ENCODE measurements around the gene CADM4. TPM values are rescaled to one million over a fixed set of nuclear protein-coding genes. Genes with fewer than 3 reads are reported as not detected.

Gene CADM4
- total RNA-seq, 1 experiment from 2014 or later = 28.7 TPM

DNA sequence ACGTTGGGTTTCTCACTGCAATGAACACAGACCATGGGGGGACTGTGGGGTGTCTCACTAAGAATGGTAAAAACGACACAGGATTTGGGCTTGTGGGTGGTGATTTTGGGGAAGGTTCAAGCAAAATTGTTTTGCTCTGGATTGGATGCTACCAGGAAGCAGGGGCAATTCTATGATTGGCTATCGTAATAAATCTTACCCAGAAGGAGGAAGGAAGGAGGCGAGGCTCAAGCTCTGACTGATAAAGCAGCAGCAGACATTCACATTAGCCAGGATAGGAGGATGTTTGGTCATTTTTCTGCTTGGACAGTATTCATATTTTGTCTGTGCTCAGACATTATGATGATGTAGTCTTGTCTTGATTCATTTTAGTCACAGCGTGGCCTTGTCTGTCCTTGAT is 41.8 kb downstream of the CADM4 start:
- no TSS peak for BruUV-seq (replicated peaks)
- Histone ChIP-seq H4K20me1 (ENCODE audit: insufficient read depth) (no peaks in the 10 kb centered on the region), H3K79me2 (ENCODE audit: insufficient read depth, low read length) (peaks cover 55% of the 10 kb centered on the region), H3K4me3 (replicated peaks in 1 of 2; ENCODE audit: low read depth in 1 of 2, low read length in 2 of 2) (peak overlapping the region; percentile 71 to 92), H3K9me3 (ENCODE audit: control insufficient read depth in 1 of 2, insufficient read depth in 1 of 2, low read depth in 1 of 2, low read length in 2 of 2) (no peaks in the 10 kb centered on the region), H3K9ac (ENCODE audit: low read length) (peak overlapping the region; percentile 87), H3K36me3 (ENCODE audit: control insufficient read depth in 1 of 2, insufficient read depth in 2 of 2, low read length in 2 of 2) (peaks cover 11 to 27% of the 10 kb centered on the region in 2 experiments; a peak in 2 of 4 replicates), H3K27ac (ENCODE audit: low read depth, low read length) (peak overlapping the region; percentile 10; the same call in 1 of the 2 replicates), H3K9me2 (ENCODE audit: insufficient read depth) (no peaks in the 10 kb centered on the region), H3K4me1 (ENCODE audit: control insufficient read depth in 1 of 2, insufficient read depth in 2 of 2, low read length in 2 of 2) (peaks cover 9 to 25% of the 10 kb centered on the region in 2 experiments; a peak in 3 of 4 replicates), H2AFZ (ENCODE audit: low read depth, low read length, poor library complexity, severe bottlenecking) (no peak overlapping the region), H3K4me2 (ENCODE audit: low read length) (peak overlapping the region; percentile 95), H3K27me3 (ENCODE audit: insufficient read depth, low read length) (no peaks in the 10 kb centered on the region)
- ChIA-PET POLR2A (no interaction called here), RAD21 (ENCODE audit: low non-redundant PET in 1 of 2, low total read pairs in 2 of 2, uncharacterized antibody in 2 of 2, unreplicated experiment in 2 of 2) (no interaction called here), CTCF (no interaction called here)
- no peak for TF ChIP-seq ELF1 (IDR thresholded peaks at IDR 0.05; ENCODE audit: borderline replicate concordance, low read depth)
- no peak for TF ChIP-seq POLR2A (IDR thresholded peaks at IDR 0.05; ENCODE audit: borderline replicate concordance, extremely low read depth, insufficient read depth, insufficient read length)
- TF ChIP-seq SIN3A (IDR thresholded peaks at IDR 0.05; ENCODE audit: low read depth) = no peak
- TF ChIP-seq CEBPB (IDR thresholded peaks at IDR 0.05; ENCODE audit: low read depth) = no peak
- no peak for TF ChIP-seq CBX3 (IDR thresholded peaks at IDR 0.05; ENCODE audit: low read depth)
- intact Hi-C loops (cut with micrococcal nuclease) = loop anchor here (2.0 kb wide), 1 partner anchor 71 kb away; the partner anchor contains the start of gene ETHE1
- ATAC-seq = no peak
- no peak for DNase-seq (ENCODE audit: low read depth, low spot score)

DNA sequence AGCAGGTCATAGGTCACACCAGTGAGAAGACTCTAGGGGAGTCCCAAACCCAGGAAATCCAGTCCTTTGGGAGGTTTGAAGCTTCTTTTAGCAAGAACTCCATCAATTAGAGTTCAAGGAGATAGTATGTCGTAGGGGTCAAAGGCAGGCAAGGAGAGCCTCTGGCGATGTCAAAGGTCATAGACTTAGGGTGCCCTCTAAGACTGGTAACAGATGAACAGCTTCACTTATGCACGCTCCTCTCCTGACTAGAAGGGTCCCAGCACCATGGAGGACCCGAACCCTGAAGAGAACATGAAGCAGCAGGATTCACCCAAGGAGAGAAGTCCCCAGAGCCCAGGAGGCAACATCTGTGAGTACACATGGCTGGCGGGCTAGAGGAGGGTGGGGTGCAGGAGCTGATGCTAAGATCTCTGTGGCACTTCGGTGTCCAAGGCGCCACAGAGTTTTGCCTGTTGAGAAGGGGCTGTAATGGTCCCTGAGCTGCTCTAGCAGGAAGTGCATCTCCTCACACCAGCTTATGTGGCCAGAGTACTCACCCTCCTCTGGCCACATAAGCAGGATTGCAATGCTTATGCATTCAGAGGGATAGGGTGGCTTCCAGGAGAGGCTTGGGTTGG is 42.7 kb downstream of the CADM4 start:
- H3K9ac ChIP-seq (ENCODE audit: low read length) = peak overlapping the region; percentile 87
- peaks cover 9 to 25% of the 10 kb centered on the region in 2 experiments; a peak in 3 of 4 replicates for H3K4me1 ChIP-seq (ENCODE audit: control insufficient read depth in 1 of 2, insufficient read depth in 2 of 2, low read length in 2 of 2)
- H4K20me1 ChIP-seq (ENCODE audit: insufficient read depth) = no peaks in the 10 kb centered on the region
- no peaks in the 10 kb centered on the region for H3K27me3 ChIP-seq (ENCODE audit: insufficient read depth, low read length)
- no peak for DNase-seq (ENCODE audit: low read depth, low spot score)
- H3K4me2 ChIP-seq (ENCODE audit: low read length) = peak overlapping the region; percentile 95
- intact Hi-C loops (cut with micrococcal nuclease) = loop anchor here (1.0 to 2.0 kb wide), 3 partner anchors 22 to 70 kb away; partner anchors contain the start of genes ETHE1, PINLYP, XRCC1 and ZNF428
- ChIA-PET CTCF (interaction anchor here (0.9 to 1.5 kb wide), 2 partner anchors 150 to 212 kb away, joined by 3 to 12 read pairs; no protein-coding TSS in a partner anchor), RAD21 (ENCODE audit: low non-redundant PET in 1 of 2, low total read pairs in 2 of 2, uncharacterized antibody in 2 of 2, unreplicated experiment in 2 of 2) (interaction anchor here in 1 of 2 experiments (1.0 kb wide), 1 partner anchor 72 kb away, joined by 3 read pairs; no protein-coding TSS in a partner anchor), POLR2A (interaction anchor here (1.3 to 1.8 kb wide), 3 partner anchors 8 to 93 kb away, joined by 3 to 6 read pairs (median 5); partner anchors contain the start of genes PHLDB3, PINLYP and XRCC1)
- no peaks in the 10 kb centered on the region for H3K9me2 ChIP-seq (ENCODE audit: insufficient read depth)
- H3K4me3 ChIP-seq (replicated peaks in 1 of 2; ENCODE audit: low read depth in 1 of 2, low read length in 2 of 2) = peak overlapping the region; percentile 71 to 92
- H3K9me3 ChIP-seq (ENCODE audit: control insufficient read depth in 1 of 2, insufficient read depth in 1 of 2, low read depth in 1 of 2, low read length in 2 of 2) = no peaks in the 10 kb centered on the region
- H3K27ac ChIP-seq (ENCODE audit: low read depth, low read length) = peak overlapping the region; percentile 66
- BruUV-seq (replicated peaks) = no TSS peak
- no peak overlapping the region for H2AFZ ChIP-seq (ENCODE audit: low read depth, low read length, poor library complexity, severe bottlenecking)
- ATAC-seq = no peak; the same call in 1 of the 2 replicates
- TF ChIP-seq POLR2AphosphoS5 (IDR thresholded peaks at IDR 0.05; ENCODE audit: low read depth, low read length) (no peak), EGR1 (IDR thresholded peaks at IDR 0.05; ENCODE audit: low read depth) (no peak), SRF (IDR thresholded peaks at IDR 0.05; ENCODE audit: low read depth) (no peak), POLR2A (IDR thresholded peaks at IDR 0.05; ENCODE audit: borderline replicate concordance, extremely low read depth, insufficient read depth, insufficient read length) (no peak), CEBPB (IDR thresholded peaks at IDR 0.05; ENCODE audit: low read depth) (no peak), SP1 (IDR thresholded peaks at IDR 0.05; ENCODE audit: low read depth) (no peak), ZNF274 (IDR thresholded peaks at IDR 0.05; ENCODE audit: low read depth, low read length) (no peak), JUND (IDR thresholded peaks at IDR 0.05) (no peak), ZFX (IDR thresholded peaks at IDR 0.05) (no peak), CBX3 (IDR thresholded peaks at IDR 0.05; ENCODE audit: low read depth) (no peak)
- TF ChIP-seq, protein P1, sequence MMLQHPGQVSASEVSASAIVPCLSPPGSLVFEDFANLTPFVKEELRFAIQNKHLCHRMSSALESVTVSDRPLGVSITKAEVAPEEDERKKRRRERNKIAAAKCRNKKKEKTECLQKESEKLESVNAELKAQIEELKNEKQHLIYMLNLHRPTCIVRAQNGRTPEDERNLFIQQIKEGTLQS (IDR thresholded peaks at IDR 0.05) = no peak
- H3K79me2 ChIP-seq (ENCODE audit: insufficient read depth, low read length) = peaks cover 55% of the 10 kb centered on the region
- peaks cover 11 to 28% of the 10 kb centered on the region in 2 experiments; a peak in 2 of 4 replicates for H3K36me3 ChIP-seq (ENCODE audit: control insufficient read depth in 1 of 2, insufficient read depth in 2 of 2, low read length in 2 of 2)
